IMR-90 (cell line): ENCODE measurements around the gene CHRM1. TPM values are rescaled to one million over a fixed set of nuclear protein-coding genes. Genes with fewer than 3 reads are reported as not detected.
"Not testable (repeated sequence)": the region's sequence is repeated elsewhere in the genome, so short reads cannot be mapped to it uniquely, and the experiment has no call there.

Source experiments
- ATAC-seq: fragments of 200-7000 bp; cut with Tn5 transposase; 2 replicates; pipeline ENCODE4 v1.9.1; 2020; ENCODE audit warnings: low read depth, mild to moderate bottlenecking, moderate library complexity
- BruUV-seq: library from RNA; stranded (reverse); fragments of 400-500 nt; replicated peaks from 2 replicates; lab custom pipeline; 2021; lab: Mats Ljungman, UMichigan
- CTCF ChIA-PET: fragments of 300-600 bp; formaldehyde crosslinking; extraction: SDS; loops from one replicate; lab custom pipeline; 2021; ENCODE audit warnings: antibody characterized with exemption; lab: Yijun Ruan, JAX
- POLR2A ChIA-PET: fragments of 300-600 bp; sonication (Branson Sonifier 250); formaldehyde crosslinking; loops from one replicate; lab custom pipeline; 2022; ENCODE audit warnings: antibody characterized with exemption; ENCODE audit not compliant: unreplicated experiment; lab: Charles Lee
- DNase-seq: peaks from one replicate; pipeline ENCODE4 v3.0.0; 2013
- H2AFZ ChIP-seq: replicated peaks from 2 replicates; pipeline ENCODE3; 2013; ENCODE audit warnings: low read length, mild to moderate bottlenecking; ENCODE audit not compliant: poor library complexity
- H2AK5ac ChIP-seq: 2 replicates; pipeline ENCODE4 v1.6.1; 2013; ENCODE audit warnings: low read depth, low read length, inconsistent platforms
- H2AK9ac ChIP-seq: replicated peaks from 2 replicates; pipeline ENCODE3; 2013; ENCODE audit warnings: mild to moderate bottlenecking, low read depth, low read length, moderate library complexity; ENCODE audit not compliant: poor library complexity
- H2BK120ac ChIP-seq: 2 replicates; pipeline ENCODE4 v1.6.1; 2013; ENCODE audit warnings: low read depth, low read length, inconsistent platforms
- H2BK15ac ChIP-seq: 3 replicates; pipeline ENCODE4 v1.6.1; 2013; ENCODE audit warnings: low read depth, low read length, inconsistent platforms
- H2BK20ac ChIP-seq: 2 replicates; pipeline ENCODE4 v1.6.1; 2013; ENCODE audit warnings: low read depth, mild to moderate bottlenecking, inconsistent platforms, low read length, moderate library complexity
- H2BK5ac ChIP-seq: 2 replicates; pipeline ENCODE4 v1.6.1; 2013; ENCODE audit warnings: mild to moderate bottlenecking, low read depth, low read length, inconsistent platforms; ENCODE audit not compliant: poor library complexity, severe bottlenecking
- H3K14ac ChIP-seq: replicated peaks from 2 replicates; pipeline ENCODE4 v1.6.1; 2013; ENCODE audit warnings: low read depth, low read length, inconsistent platforms
- H3K18ac ChIP-seq: 2 replicates; pipeline ENCODE4 v1.6.1; 2013; ENCODE audit warnings: low read depth, low read length, control low read depth
- H3K23ac ChIP-seq: 2 replicates; pipeline ENCODE4 v1.6.1; 2013; ENCODE audit warnings: low read depth, low read length, inconsistent platforms
- H3K27ac ChIP-seq: 2 replicates; pipeline ENCODE4 v1.5.1; 2013; ENCODE audit warnings: mild to moderate bottlenecking, control low read depth, low read length; ENCODE audit not compliant: insufficient read depth
- H3K27me3 ChIP-seq: 2 replicates; pipeline ENCODE4 v1.6.1; 2013; ENCODE audit warnings: low read length; ENCODE audit not compliant: control insufficient read depth, insufficient read depth
- H3K36me3 ChIP-seq: 2 replicates; pipeline ENCODE4 v1.6.1; 2013; ENCODE audit warnings: low read length, mixed read lengths; ENCODE audit not compliant: control insufficient read depth, insufficient read depth
- H3K4ac ChIP-seq: 2 replicates; pipeline ENCODE4 v1.6.1; 2013; ENCODE audit warnings: low read depth, low read length, inconsistent platforms
- H3K4me1 ChIP-seq: 2 replicates; pipeline ENCODE4 v1.6.1; 2013; ENCODE audit warnings: low read length, mixed read lengths; ENCODE audit not compliant: control insufficient read depth, insufficient read depth
- H3K4me2 ChIP-seq: 2 replicates; pipeline ENCODE4 v1.6.1; 2013; ENCODE audit warnings: low read depth, mild to moderate bottlenecking, control low read depth, low read length, moderate library complexity
- H3K4me3 ChIP-seq: 2 replicates; pipeline ENCODE4 v1.5.1; 2013; ENCODE audit warnings: low read depth, mild to moderate bottlenecking, control low read depth, low read length, moderate library complexity; ENCODE audit not compliant: insufficient read depth
- H3K56ac ChIP-seq: 2 replicates; pipeline ENCODE4 v1.6.1; 2013; ENCODE audit warnings: low read length, inconsistent platforms; ENCODE audit not compliant: insufficient read depth; ENCODE audit errors: extremely low read depth
- H3K79me1 ChIP-seq, 2 experiments: 2 replicates each; pipeline ENCODE4 v1.6.1; 2013; ENCODE audit warnings: low read length in 2 of 2, inconsistent platforms in 1 of 2, low read depth in 1 of 2
- H3K9ac ChIP-seq: 2 replicates; pipeline ENCODE4 v1.6.1; 2013; ENCODE audit warnings: low read depth, low read length, control low read depth
- H3K9me1 ChIP-seq: 2 replicates; pipeline ENCODE4 v1.6.1; 2013; ENCODE audit warnings: low read length, inconsistent platforms; ENCODE audit not compliant: insufficient read depth
- H3K9me3 ChIP-seq: 2 replicates; pipeline ENCODE4 v1.6.1; 2013; ENCODE audit warnings: low read length; ENCODE audit not compliant: control insufficient read depth, insufficient read depth
- H4K20me1 ChIP-seq: 2 replicates; pipeline ENCODE4 v1.6.1; 2013; ENCODE audit warnings: low read length, inconsistent platforms; ENCODE audit not compliant: insufficient read depth
- H4K5ac ChIP-seq: 2 replicates; pipeline ENCODE4 v1.6.1; 2013; ENCODE audit warnings: mild to moderate bottlenecking, low read depth, low read length, control low read depth
- H4K8ac ChIP-seq, 2 experiments: 2 replicates each; pipeline ENCODE4 v1.6.1; 2013; ENCODE audit warnings: low read depth in 2 of 2, low read length in 2 of 2, control low read depth in 1 of 2, inconsistent platforms in 1 of 2
- H4K91ac ChIP-seq: 2 replicates; pipeline ENCODE4 v1.6.1; 2013; ENCODE audit warnings: low read depth, low read length, inconsistent platforms; ENCODE audit not compliant: insufficient read depth
- WGBS, 2 experiments: methylation state at CpG; one replicate each; pipeline versions ENCODE4 v1.1.5 to v1.1.7; 2013; ENCODE audit warnings: missing lambda C conversion rate in 2 of 2; ENCODE audit not compliant: insufficient read length in 1 of 2; ENCODE audit errors: extremely low coverage in 2 of 2; 5-methylcytosine and 5-hydroxymethylcytosine counted together
- dilution Hi-C: fragments of 300-500 bp; cut with HindIII; formaldehyde crosslinking; loops from one replicate; pipeline ENCODE4 v1.14.3; 2018; ENCODE audit warnings: low sequenced_read_pairs; ENCODE audit not compliant: unreplicated experiment
- in situ Hi-C: fragments of 300-500 bp; cut with MboI; formaldehyde crosslinking; loops from 3 replicates; pipeline ENCODE4 v1.14.3; 2019; ENCODE audit warnings: low sequenced_read_pairs, inconsistent platforms, mixed read lengths
- intact Hi-C: fragments of 100-400 bp; cut with micrococcal nuclease; formaldehyde crosslinking; loops from 2 replicates; pipeline ENCODE4 v1.10.0; 2022
- microRNA-seq, 2 experiments: library from miRNA; stranded (forward) in 1 of 2; unstranded in 1 of 2; fragments of 10-50 nt in 1 of 2; fragments of <30 nt in 1 of 2; gene quantifications in 1 of 2; microRNA quantifications in 1 of 2; one replicate each; pipeline versions ENCODE3 to v1.1.0; 2013 to 2020; ENCODE audit not compliant: insufficient read depth in 1 of 2, insufficient read length in 1 of 2, unreplicated experiment in 1 of 2
- polyA plus RNA-seq, 3 experiments: library from polyadenylated mRNA; depleted of rRNA; stranded (reverse); fragments of >200 nt; gene quantifications; 2 replicates each; pipeline ENCODE4 v1.2.3, GENCODE V29; 2012; ENCODE audit warnings: low replicate concordance in 1 of 3
- small RNA-seq, 5 experiments: library from RNA; depleted of rRNA; stranded (forward); fragments of <200 nt; gene quantifications; one replicate each; pipeline ENCODE3, GENCODE V24; 2012
- total RNA-seq: library from RNA; depleted of rRNA; stranded (reverse); fragments of >200 nt; gene quantifications from 2 replicates; pipeline ENCODE4 v1.2.3, GENCODE V29; 2012; rRNA removed

CHRM1 gene
- total and polyA plus RNA-seq, 2 of the 4 experiments (the other 2 are of a cell fraction): not detected

DNA sequence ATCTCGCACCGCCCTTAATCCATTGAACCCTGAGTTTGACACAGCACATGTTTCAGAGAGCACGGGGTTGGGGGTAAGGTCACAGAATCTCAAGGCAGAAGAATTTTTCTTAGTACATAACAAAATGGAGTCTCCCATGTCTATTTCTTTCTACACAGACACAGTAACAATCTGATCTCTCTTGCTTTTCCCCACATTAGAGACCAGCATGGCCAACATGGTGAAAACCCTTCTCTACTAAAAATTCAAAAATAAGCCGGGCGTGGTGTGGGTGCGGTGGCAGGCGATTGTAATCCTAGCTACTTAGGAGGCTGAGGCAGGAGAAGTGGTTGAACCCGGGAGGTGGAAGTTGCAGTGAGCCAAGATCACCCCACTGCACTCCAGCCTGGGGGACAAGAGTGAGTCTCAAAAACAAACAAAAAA, 61.9 kb downstream of the CHRM1 start:
- 100% methylated on average over 4 of the region's 8 CpGs; no CpG with 5 or more reads in 1 of the 2 experiments for WGBS, 2 experiments
- CTCF ChIA-PET: not testable (repeated sequence)

More for the DNA sequence above, 61.9 kb downstream of the CHRM1 start:
- H3K14ac ChIP-seq, H3K9me3 ChIP-seq, H4K91ac ChIP-seq, H3K27me3 ChIP-seq, H2BK5ac ChIP-seq, H3K4me2 ChIP-seq, BruUV-seq, H3K27ac ChIP-seq, intact Hi-C loops, H2AK5ac ChIP-seq, DNase-seq, POLR2A ChIA-PET, H3K4me3 ChIP-seq, H3K4me1 ChIP-seq, H3K9ac ChIP-seq, ATAC-seq, H4K5ac ChIP-seq, dilution Hi-C loops, H2BK20ac ChIP-seq, H4K8ac ChIP-seq, H2BK120ac ChIP-seq, H3K23ac ChIP-seq, H3K9me1 ChIP-seq, H2BK15ac ChIP-seq, H2AK9ac ChIP-seq, H3K36me3 ChIP-seq, H3K4ac ChIP-seq, H3K18ac ChIP-seq, H3K56ac ChIP-seq, H2AFZ ChIP-seq: not testable (repeated sequence)
- peaks cover 12 to 31% of the 10 kb centered on the region in 2 experiments; a peak in 2 of 4 replicates for H3K79me1 ChIP-seq
- in situ Hi-C loops: loop anchor here (25.0 kb wide), 1 partner anchor 472 kb away; no protein-coding TSS in a partner anchor
- H4K20me1 ChIP-seq: peaks cover 14% of the 10 kb centered on the region

Small RNA genes lying within 50 kb of the gene (microRNA-seq; reads per million reads assigned to microRNA genes)
- gene RN7SL259P (ENCODE audit: insufficient read depth, insufficient read length): not detected

Small RNA genes lying within 50 kb of the gene (small RNA-seq; reads per million reads assigned to genes)
- 0 reads per million in 5 experiments for gene RN7SL259P

Other genes with a start within 250 kb of the CHRM1 start
- 5.7 and 6.7 TPM in 2 replicates for gene UQCC3, start 249.7 kb downstream of the CHRM1 start, total RNA-seq
- 9.7 and 13.7 TPM in 2 replicates for gene UQCC3, start 249.7 kb downstream of the CHRM1 start, polyA plus RNA-seq (2012; rRNA removed)
- gene LBHD1, start 249.1 kb downstream of the CHRM1 start, total RNA-seq: 1.4 and 1.6 TPM in 2 replicates
- gene LBHD1, start 249.1 kb downstream of the CHRM1 start, polyA plus RNA-seq (2012; rRNA removed): 2.9 and 4.0 TPM in 2 replicates
- gene UBXN1, start 242.3 kb downstream of the CHRM1 start, total RNA-seq: 50.0 and 83.0 TPM in 2 replicates
- 81.6 and 96.9 TPM in 2 replicates for gene UBXN1, start 242.3 kb downstream of the CHRM1 start, polyA plus RNA-seq (2012; rRNA removed)
- gene LRRN4CL, start 231.8 kb downstream of the CHRM1 start, total RNA-seq: 0.28 and 0.36 TPM in 2 replicates
- 0.84 and 1.1 TPM in 2 replicates for gene LRRN4CL, start 231.8 kb downstream of the CHRM1 start, polyA plus RNA-seq (2012; rRNA removed)
- gene BSCL2, start 213.9 kb downstream of the CHRM1 start, total RNA-seq: 19.4 and 26.2 TPM in 2 replicates
- 46.0 and 47.1 TPM in 2 replicates for gene BSCL2, start 213.9 kb downstream of the CHRM1 start, polyA plus RNA-seq (2012; rRNA removed)
- gene GNG3, start 213.7 kb downstream of the CHRM1 start, total RNA-seq: not detected in 2 replicates
- not detected in 2 replicates for gene GNG3, start 213.7 kb downstream of the CHRM1 start, polyA plus RNA-seq (2012; rRNA removed)
- gene HNRNPUL2, start 193.9 kb downstream of the CHRM1 start, total RNA-seq: 3.9 and 5.0 TPM in 2 replicates
- gene HNRNPUL2, start 193.9 kb downstream of the CHRM1 start, polyA plus RNA-seq (2012; rRNA removed): 25.5 and 30.2 TPM in 2 replicates
- 37.1 and 45.5 TPM in 2 replicates for gene TTC9C, start 192.9 kb downstream of the CHRM1 start, total RNA-seq
- 29.1 and 32.9 TPM in 2 replicates for gene TTC9C, start 192.9 kb downstream of the CHRM1 start, polyA plus RNA-seq (2012; rRNA removed)
- 7.8 and 8.1 TPM in 2 replicates for gene ZBTB3, start 167.2 kb downstream of the CHRM1 start, total RNA-seq
- 2.3 and 3.4 TPM in 2 replicates for gene ZBTB3, start 167.2 kb downstream of the CHRM1 start, polyA plus RNA-seq (2012; rRNA removed)
- 110 and 154 TPM in 2 replicates for gene POLR2G, start 159.8 kb downstream of the CHRM1 start, total RNA-seq
- 157 and 165 TPM in 2 replicates for gene POLR2G, start 159.8 kb downstream of the CHRM1 start, polyA plus RNA-seq (2012; rRNA removed)
- 8.1 and 9.5 TPM in 2 replicates for gene TAF6L, start 150.0 kb downstream of the CHRM1 start, total RNA-seq
- 13.5 and 14.5 TPM in 2 replicates for gene TAF6L, start 150.0 kb downstream of the CHRM1 start, polyA plus RNA-seq (2012; rRNA removed)
- gene TMEM179B, start 134.0 kb downstream of the CHRM1 start, total RNA-seq: 20.0 and 29.4 TPM in 2 replicates
- 67.1 and 71.5 TPM in 2 replicates for gene TMEM179B, start 134.0 kb downstream of the CHRM1 start, polyA plus RNA-seq (2012; rRNA removed)
- gene TMEM223, start 129.4 kb downstream of the CHRM1 start, total RNA-seq: 9.7 and 14.2 TPM in 2 replicates
- gene TMEM223, start 129.4 kb downstream of the CHRM1 start, polyA plus RNA-seq (2012; rRNA removed): 15.7 and 18.0 TPM in 2 replicates
- gene NXF1, start 115.9 kb downstream of the CHRM1 start, total RNA-seq: 26.3 and 27.5 TPM in 2 replicates
- 90.4 and 97.4 TPM in 2 replicates for gene NXF1, start 115.9 kb downstream of the CHRM1 start, polyA plus RNA-seq (2012; rRNA removed)
- 48.6 and 49.5 TPM in 2 replicates for gene STX5, start 89.3 kb downstream of the CHRM1 start, total RNA-seq
- gene STX5, start 89.3 kb downstream of the CHRM1 start, polyA plus RNA-seq (2012; rRNA removed): 43.1 and 43.5 TPM in 2 replicates
- not detected in 2 replicates for gene TEX54, start 88.5 kb downstream of the CHRM1 start, total RNA-seq
- gene TEX54, start 88.5 kb downstream of the CHRM1 start, polyA plus RNA-seq (2012; rRNA removed): not detected in 2 replicates
- 40.8 and 44.3 TPM in 2 replicates for gene WDR74, start 81.8 kb downstream of the CHRM1 start, total RNA-seq
- gene WDR74, start 81.8 kb downstream of the CHRM1 start, polyA plus RNA-seq (2012; rRNA removed): 38.4 and 41.9 TPM in 2 replicates
- 114 and 140 TPM in 2 replicates for gene SLC3A2, start 40.5 kb downstream of the CHRM1 start, total RNA-seq
- gene SLC3A2, start 40.5 kb downstream of the CHRM1 start, polyA plus RNA-seq (2012; rRNA removed): 239 TPM in 2 replicates
- gene SLC22A6, start 63.6 kb upstream of the CHRM1 start, total RNA-seq: not detected in 2 replicates
- gene SLC22A6, start 63.6 kb upstream of the CHRM1 start, polyA plus RNA-seq (2012; rRNA removed): not detected in 2 replicates
- not detected in 2 replicates for gene SLC22A8, start 94.5 kb upstream of the CHRM1 start, total RNA-seq
- gene SLC22A8, start 94.5 kb upstream of the CHRM1 start, polyA plus RNA-seq (2012; rRNA removed): not detected in 2 replicates
- gene SLC22A24, start 222.9 kb upstream of the CHRM1 start, total RNA-seq: not detected in 2 replicates
- gene SLC22A24, start 222.9 kb upstream of the CHRM1 start, polyA plus RNA-seq (2012; rRNA removed): not detected in 2 replicates